HepG2 (cell line): Measurements from ENCODE around the gene UMPS. TPM values are rescaled to one million over a fixed set of nuclear protein-coding genes. Genes with fewer than 3 reads are reported as not detected.

ENCODE experiments used
- AGO2 ChIP-seq: fragments of 200-400 bp; formaldehyde crosslinking; optimal IDR thresholded peaks from 2 replicates; pipeline ENCODE3; 2017; ENCODE audit warnings: mild to moderate bottlenecking, low read depth, low read length, moderate library complexity
- ISX ChIP-seq: sonication (generic); formaldehyde crosslinking; conservative IDR thresholded peaks from 2 replicates; pipeline ENCODE4 v1.5.0; 2020; ENCODE audit warnings: missing genetic modification reagents
- MAZ ChIP-seq, 2 experiments: sonication (generic) in 1 of 2; formaldehyde crosslinking in 1 of 2; IDR thresholded peaks; 2 replicates each; pipeline versions ENCODE4 v1.5.0 to v1.6.1; 2012 to 2020; ENCODE audit warnings: low read depth in 2 of 2, mild to moderate bottlenecking in 2 of 2, borderline replicate concordance in 1 of 2, improper control_type of control experiment in 1 of 2, low read length in 1 of 2, missing genetic modification reagents in 1 of 2, moderate library complexity in 1 of 2
- SRF ChIP-seq: IDR thresholded peaks from 2 replicates; pipeline ENCODE4 v1.6.1; 2011; ENCODE audit warnings: mild to moderate bottlenecking, low read depth, low read length, moderate library complexity
- TARDBP ChIP-seq: sonication (generic); formaldehyde crosslinking; IDR thresholded peaks from 2 replicates; pipeline ENCODE4 v1.8.0; 2022; ENCODE audit warnings: mild to moderate bottlenecking, missing genetic modification reagents
- ZNF296 ChIP-seq: sonication (generic); formaldehyde crosslinking; conservative IDR thresholded peaks from 2 replicates; pipeline ENCODE4 v1.5.0; 2020; ENCODE audit warnings: mild to moderate bottlenecking, missing genetic modification reagents
- ZNF777 ChIP-seq: sonication (generic); formaldehyde crosslinking; IDR thresholded peaks from 2 replicates; pipeline ENCODE4 v1.4.0; 2020; ENCODE audit warnings: missing genetic modification reagents
- polyA plus RNA-seq, 8 experiments: library from polyadenylated mRNA; depleted of rRNA in 3 of 8; stranded (reverse) in 7 of 8; unstranded in 1 of 8; fragments of >200 nt; fragmentation: Illumina TruSeq in 4 of 8; extraction: Trizol in 4 of 8; gene quantifications; 2 replicates each; pipeline versions ENCODE4 v1.2.1 to v1.2.3, GENCODE V29; 2011 to 2016; ENCODE audit warnings: low read depth in 4 of 8, missing spikeins in 1 of 8, mixed read lengths in 1 of 8; ENCODE audit not compliant: insufficient read depth in 1 of 8
- total RNA-seq, 5 experiments: library from RNA; depleted of rRNA; stranded (reverse); fragments of >200 nt; fragmentation: Illumina TruSeq; extraction: Trizol; gene quantifications; 2 replicates each; pipeline ENCODE4 v1.2.3, GENCODE V29; 2016; ENCODE audit warnings: low read depth in 1 of 5
- TF ChIP-seq, protein P1 (sequence below): sonication (generic); formaldehyde crosslinking; IDR thresholded peaks from 2 replicates; pipeline ENCODE4 v1.4.0; 2020; ENCODE audit warnings: mild to moderate bottlenecking, missing genetic modification reagents
- TF ChIP-seq, protein P2 (sequence below), 2 experiments: sonication (generic) in 1 of 2; formaldehyde crosslinking in 1 of 2; IDR thresholded peaks; 2 replicates each; pipeline versions ENCODE4 v1.6.1 to v1.9.0; 2014 to 2022; ENCODE audit warnings: antibody characterized with exemption in 1 of 2, borderline replicate concordance in 1 of 2, inconsistent platforms in 1 of 2, low read depth in 1 of 2, missing genetic modification reagents in 1 of 2
- TF ChIP-seq, protein P3 (sequence below): sonication (generic); formaldehyde crosslinking; IDR thresholded peaks from 2 replicates; pipeline ENCODE4 v1.4.0; 2020; ENCODE audit warnings: missing genetic modification reagents

Gene UMPS
- total and polyA plus RNA-seq, 2 of the 13 experiments (the other 11 are each of a cell fraction or from before 2014, with no cell fraction given): 52.7 to 74.2 TPM

DNA sequence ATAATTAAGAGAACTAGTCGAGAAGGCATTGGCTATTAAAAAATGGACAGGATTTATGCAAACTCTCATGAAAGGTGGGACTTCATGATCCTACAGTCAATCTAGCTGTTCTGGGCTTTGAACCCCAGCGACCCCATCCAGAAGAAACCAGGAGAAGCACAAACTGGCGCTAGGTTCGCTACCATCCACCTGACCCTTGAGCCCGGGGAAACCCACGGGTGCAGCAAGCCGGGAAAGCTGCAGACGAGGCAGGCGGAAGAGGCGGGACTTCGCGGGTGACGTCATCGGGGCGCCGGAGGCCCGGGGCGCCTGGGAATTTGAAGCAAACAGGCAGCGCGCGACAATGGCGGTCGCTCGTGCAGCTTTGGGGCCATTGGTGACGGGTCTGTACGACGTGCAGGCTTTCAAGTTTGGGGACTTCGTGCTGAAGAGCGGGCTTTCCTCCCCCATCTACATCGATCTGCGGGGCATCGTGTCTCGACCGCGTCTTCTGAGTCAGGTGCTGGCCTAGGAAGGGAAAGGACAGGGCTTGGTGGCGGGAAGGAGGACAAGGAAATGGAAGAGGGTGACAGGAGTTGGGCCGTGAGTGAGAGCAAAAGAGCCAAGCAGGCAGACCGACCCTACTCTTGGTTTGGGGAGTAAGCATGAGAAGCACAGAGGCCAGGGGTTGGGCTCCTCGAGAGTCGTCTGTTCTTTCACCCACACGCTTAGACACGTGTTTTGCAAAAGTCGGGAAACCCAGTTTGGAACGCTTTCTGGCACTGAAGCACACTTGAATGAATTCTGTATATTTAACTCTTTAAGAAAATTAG, at the start of gene UMPS (continued):
- TF ChIP-seq, protein P1, sequence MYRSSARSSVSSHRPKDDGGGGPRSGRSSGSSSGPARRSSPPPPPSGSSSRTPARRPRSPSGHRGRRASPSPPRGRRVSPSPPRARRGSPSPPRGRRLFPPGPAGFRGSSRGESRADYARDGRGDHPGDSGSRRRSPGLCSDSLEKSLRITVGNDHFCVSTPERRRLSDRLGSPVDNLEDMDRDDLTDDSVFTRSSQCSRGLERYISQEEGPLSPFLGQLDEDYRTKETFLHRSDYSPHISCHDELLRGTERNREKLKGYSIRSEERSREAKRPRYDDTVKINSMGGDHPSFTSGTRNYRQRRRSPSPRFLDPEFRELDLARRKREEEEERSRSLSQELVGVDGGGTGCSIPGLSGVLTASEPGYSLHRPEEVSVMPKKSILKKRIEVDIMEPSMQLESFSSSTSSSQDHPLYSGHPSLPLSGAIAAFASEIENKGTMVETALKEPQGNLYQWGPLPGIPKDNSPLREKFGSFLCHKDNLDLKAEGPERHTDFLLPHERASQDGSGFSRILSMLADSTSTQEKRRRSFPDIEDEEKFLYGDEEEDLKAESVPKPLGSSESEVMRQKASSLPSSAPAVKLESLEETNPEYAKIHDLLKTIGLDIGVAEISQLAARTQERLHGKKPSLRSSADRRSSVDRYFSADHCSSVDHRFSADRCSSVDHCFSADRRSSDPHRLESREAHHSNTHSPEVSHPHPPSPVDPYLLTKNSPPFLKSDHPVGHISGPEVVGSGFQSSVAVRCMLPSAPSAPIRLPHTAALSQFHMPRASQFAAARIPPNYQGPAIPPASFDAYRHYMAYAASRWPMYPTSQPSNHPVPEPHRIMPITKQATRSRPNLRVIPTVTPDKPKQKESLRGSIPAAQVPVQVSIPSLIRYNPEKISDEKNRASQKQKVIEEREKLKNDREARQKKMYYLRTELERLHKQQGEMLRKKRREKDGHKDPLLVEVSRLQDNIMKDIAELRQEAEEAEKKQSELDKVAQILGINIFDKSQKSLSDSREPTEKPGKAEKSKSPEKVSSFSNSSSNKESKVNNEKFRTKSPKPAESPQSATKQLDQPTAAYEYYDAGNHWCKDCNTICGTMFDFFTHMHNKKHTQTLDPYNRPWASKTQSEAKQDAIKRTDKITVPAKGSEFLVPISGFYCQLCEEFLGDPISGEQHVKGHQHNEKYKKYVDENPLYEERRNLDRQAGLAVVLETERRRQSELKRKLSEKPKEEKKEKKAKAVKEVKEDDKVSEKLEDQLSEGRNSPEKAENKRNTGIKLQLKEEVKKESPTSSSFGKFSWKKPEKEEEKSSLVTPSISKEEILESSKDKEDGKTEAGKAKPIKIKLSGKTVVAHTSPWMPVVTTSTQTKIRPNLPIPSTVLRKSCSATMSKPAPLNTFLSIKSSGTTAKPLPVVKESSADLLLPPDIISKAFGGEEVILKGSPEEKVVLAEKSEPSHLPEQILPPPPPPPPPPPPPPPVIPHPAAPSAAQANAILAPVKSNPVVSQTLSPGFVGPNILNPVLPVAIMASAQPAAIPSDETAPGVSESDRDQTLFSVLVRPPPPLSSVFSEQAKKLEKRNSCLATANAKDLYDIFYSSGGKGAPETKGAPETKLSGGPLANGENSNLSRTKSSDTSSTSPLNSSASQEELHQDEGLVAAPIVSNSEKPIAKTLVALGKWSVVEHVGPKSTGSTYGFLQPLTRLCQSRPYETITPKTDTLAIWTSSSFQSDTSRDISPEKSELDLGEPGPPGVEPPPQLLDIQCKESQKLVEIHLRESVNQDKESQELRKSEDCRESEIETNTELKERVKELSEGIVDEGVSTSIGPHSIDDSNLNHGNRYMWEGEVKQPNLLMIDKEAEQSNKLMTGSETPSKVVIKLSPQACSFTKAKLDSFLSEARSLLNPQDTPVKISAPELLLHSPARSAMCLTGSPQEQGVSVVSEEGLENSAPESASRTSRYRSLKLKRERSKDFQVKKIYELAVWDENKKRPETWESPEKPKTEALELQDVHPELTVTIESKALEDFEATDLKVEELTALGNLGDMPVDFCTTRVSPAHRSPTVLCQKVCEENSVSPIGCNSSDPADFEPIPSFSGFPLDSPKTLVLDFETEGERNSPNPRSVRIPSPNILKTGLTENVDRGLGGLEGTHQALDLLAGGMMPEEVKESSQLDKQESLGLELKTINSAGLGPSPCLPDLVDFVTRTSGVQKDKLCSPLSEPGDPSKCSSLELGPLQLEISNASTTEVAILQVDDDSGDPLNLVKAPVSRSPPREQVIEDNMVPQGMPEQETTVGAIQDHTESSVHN: no peak
- no peak for TF ChIP-seq ZNF777 (CRISPR knock-in tag)
- TF ChIP-seq TARDBP (CRISPR knock-in tag): peak; percentile 81; the same call in 1 of the 2 replicates
- no peak for TF ChIP-seq ZNF296 (CRISPR knock-in tag)
- no peak for TF ChIP-seq MAZ (IDR thresholded peaks at IDR 0.05; ENCODE audit: borderline replicate concordance, low read depth, low read length)
- no peak; the same call in 1 of the 2 replicates for TF ChIP-seq MAZ (CRISPR knock-in tag; IDR thresholded peaks at IDR 0.05; ENCODE audit: low read depth)
- TF ChIP-seq ISX (CRISPR knock-in tag): no peak
- no peak for TF ChIP-seq SRF
- TF ChIP-seq AGO2: peak; percentile 37
- TF ChIP-seq, protein P2, sequence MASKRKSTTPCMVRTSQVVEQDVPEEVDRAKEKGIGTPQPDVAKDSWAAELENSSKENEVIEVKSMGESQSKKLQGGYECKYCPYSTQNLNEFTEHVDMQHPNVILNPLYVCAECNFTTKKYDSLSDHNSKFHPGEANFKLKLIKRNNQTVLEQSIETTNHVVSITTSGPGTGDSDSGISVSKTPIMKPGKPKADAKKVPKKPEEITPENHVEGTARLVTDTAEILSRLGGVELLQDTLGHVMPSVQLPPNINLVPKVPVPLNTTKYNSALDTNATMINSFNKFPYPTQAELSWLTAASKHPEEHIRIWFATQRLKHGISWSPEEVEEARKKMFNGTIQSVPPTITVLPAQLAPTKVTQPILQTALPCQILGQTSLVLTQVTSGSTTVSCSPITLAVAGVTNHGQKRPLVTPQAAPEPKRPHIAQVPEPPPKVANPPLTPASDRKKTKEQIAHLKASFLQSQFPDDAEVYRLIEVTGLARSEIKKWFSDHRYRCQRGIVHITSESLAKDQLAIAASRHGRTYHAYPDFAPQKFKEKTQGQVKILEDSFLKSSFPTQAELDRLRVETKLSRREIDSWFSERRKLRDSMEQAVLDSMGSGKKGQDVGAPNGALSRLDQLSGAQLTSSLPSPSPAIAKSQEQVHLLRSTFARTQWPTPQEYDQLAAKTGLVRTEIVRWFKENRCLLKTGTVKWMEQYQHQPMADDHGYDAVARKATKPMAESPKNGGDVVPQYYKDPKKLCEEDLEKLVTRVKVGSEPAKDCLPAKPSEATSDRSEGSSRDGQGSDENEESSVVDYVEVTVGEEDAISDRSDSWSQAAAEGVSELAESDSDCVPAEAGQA (IDR thresholded peaks at IDR 0.05; ENCODE audit: low read depth): peak; percentile 91
- TF ChIP-seq, protein P2 (CRISPR knock-in tag; IDR thresholded peaks at IDR 0.05; ENCODE audit: borderline replicate concordance): no peak
- TF ChIP-seq, protein P3, sequence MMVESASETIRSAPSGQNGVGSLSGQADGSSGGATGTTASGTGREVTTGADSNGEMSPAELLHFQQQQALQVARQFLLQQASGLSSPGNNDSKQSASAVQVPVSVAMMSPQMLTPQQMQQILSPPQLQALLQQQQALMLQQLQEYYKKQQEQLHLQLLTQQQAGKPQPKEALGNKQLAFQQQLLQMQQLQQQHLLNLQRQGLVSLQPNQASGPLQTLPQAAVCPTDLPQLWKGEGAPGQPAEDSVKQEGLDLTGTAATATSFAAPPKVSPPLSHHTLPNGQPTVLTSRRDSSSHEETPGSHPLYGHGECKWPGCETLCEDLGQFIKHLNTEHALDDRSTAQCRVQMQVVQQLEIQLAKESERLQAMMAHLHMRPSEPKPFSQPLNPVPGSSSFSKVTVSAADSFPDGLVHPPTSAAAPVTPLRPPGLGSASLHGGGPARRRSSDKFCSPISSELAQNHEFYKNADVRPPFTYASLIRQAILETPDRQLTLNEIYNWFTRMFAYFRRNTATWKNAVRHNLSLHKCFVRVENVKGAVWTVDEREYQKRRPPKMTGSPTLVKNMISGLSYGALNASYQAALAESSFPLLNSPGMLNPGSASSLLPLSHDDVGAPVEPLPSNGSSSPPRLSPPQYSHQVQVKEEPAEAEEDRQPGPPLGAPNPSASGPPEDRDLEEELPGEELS: no peak; the same call in 1 of the 2 replicates
